MM.1S (cell line): ENCODE measurements around the gene WDR70.

Source experiments
- DNase-seq: peaks from one replicate; pipeline ENCODE4 v3.0.0-alpha.2; 2015
- H2AFZ ChIP-seq: fragments of 300-600 bp; sonication (generic); 2 replicates; pipeline ENCODE4 v1.6.0; 2016; ENCODE audit warnings: antibody characterized with exemption, low read length
- H3F3A ChIP-seq: fragments of 300-600 bp; sonication (generic); 2 replicates; pipeline ENCODE4 v1.6.1; 2016; ENCODE audit warnings: mild to moderate bottlenecking, antibody characterized with exemption, low read length, moderate library complexity, mixed read lengths; ENCODE audit not compliant: insufficient read depth
- H3K27ac ChIP-seq: fragments of 300-600 bp; sonication (generic); 2 replicates; pipeline ENCODE4 v1.5.1; 2016; ENCODE audit warnings: mild to moderate bottlenecking, low read length
- H3K27me3 ChIP-seq: fragments of 300-600 bp; sonication (generic); replicated peaks from 2 replicates; pipeline ENCODE4 v1.6.0; 2016; ENCODE audit warnings: low read length; ENCODE audit not compliant: insufficient read depth
- H3K36me3 ChIP-seq: fragments of 300-600 bp; sonication (generic); replicated peaks from 2 replicates; pipeline ENCODE4 v1.6.1; 2016; ENCODE audit warnings: mild to moderate bottlenecking, low read length, mixed read lengths; ENCODE audit not compliant: insufficient read depth
- H3K4me1 ChIP-seq: fragments of 300-600 bp; sonication (generic); 2 replicates; pipeline ENCODE4 v1.6.1; 2016; ENCODE audit warnings: low read length, mixed read lengths
- H3K4me2 ChIP-seq: fragments of 300-600 bp; sonication (generic); 2 replicates; pipeline ENCODE4 v1.6.0; 2016; ENCODE audit warnings: low read depth, low read length
- H3K4me3 ChIP-seq: fragments of 300-600 bp; sonication (generic); 2 replicates; pipeline ENCODE4 v1.5.1; 2016; ENCODE audit warnings: low read length, mixed read lengths
- H3K79me2 ChIP-seq: fragments of 300-600 bp; sonication (generic); 2 replicates; pipeline ENCODE4 v1.6.1; 2016; ENCODE audit warnings: mixed run types, low read length, mixed read lengths
- H3K9ac ChIP-seq: fragments of 300-600 bp; sonication (generic); 2 replicates; pipeline ENCODE4 v1.6.1; 2016; ENCODE audit warnings: low read length, mixed read lengths
- H3K9me2 ChIP-seq: fragments of 300-600 bp; sonication (generic); replicated peaks from 2 replicates; pipeline ENCODE4 v1.6.1; 2016; ENCODE audit warnings: mild to moderate bottlenecking, low read length, mixed read lengths; ENCODE audit not compliant: insufficient read depth
- H3K9me3 ChIP-seq: fragments of 300-600 bp; sonication (generic); replicated peaks from 2 replicates; pipeline ENCODE4 v1.6.1; 2016; ENCODE audit warnings: mild to moderate bottlenecking, low read length, mixed read lengths; ENCODE audit not compliant: insufficient read depth
- H4K20me1 ChIP-seq: fragments of 300-600 bp; sonication (generic); 2 replicates; pipeline ENCODE4 v1.6.1; 2016; ENCODE audit warnings: mild to moderate bottlenecking, low read length, moderate library complexity, mixed read lengths; ENCODE audit not compliant: insufficient read depth
- CTCF ChIP-seq: fragments of 300-600 bp; sonication (generic); IDR thresholded peaks from 2 replicates; pipeline ENCODE4 v1.5.1; 2016; ENCODE audit warnings: antibody characterized with exemption, low read length, mixed read lengths
- EZH2 ChIP-seq: fragments of 300-600 bp; sonication (generic); optimal IDR thresholded peaks from 2 replicates; pipeline ENCODE3; 2017; ENCODE audit warnings: low read depth, mild to moderate bottlenecking, antibody characterized with exemption, low read length, mixed read lengths
- EZH2phosphoT487 ChIP-seq: fragments of 300-600 bp; sonication (generic); IDR thresholded peaks from 2 replicates; pipeline ENCODE4 v1.6.1; 2018; ENCODE audit warnings: antibody characterized with exemption, low read length

WDR70 gene

GRCh38 chr5:37532976-37533740, 154.0 kb downstream of the WDR70 start:
- TF ChIP-seq CTCF = no peak
- TF ChIP-seq EZH2 = no peak
- TF ChIP-seq EZH2phosphoT487 = no peak
- Histone ChIP-seq H3F3A (no peaks in the 10 kb centered on the region), H3K4me3 (no peak overlapping the region), H3K9me2 (no peaks in the 10 kb centered on the region), H3K4me2 (no peak overlapping the region), H3K9ac (no peak overlapping the region), H3K9me3 (no peaks in the 10 kb centered on the region), H3K79me2 (no peaks in the 10 kb centered on the region; the same call in 1 of the 2 replicates), H3K36me3 (no peaks in the 10 kb centered on the region), H3K27me3 (no peaks in the 10 kb centered on the region), H2AFZ (no peak overlapping the region), H3K4me1 (no peaks in the 10 kb centered on the region), H3K27ac (no peak overlapping the region), H4K20me1 (no peaks in the 10 kb centered on the region)
- DNase-seq = no peak

GRCh38 chr5:37533851-37534250, 154.7 kb downstream of the WDR70 start:
- Histone ChIP-seq H3K36me3 (no peaks in the 10 kb centered on the region), H3F3A (no peaks in the 10 kb centered on the region), H3K79me2 (no peaks in the 10 kb centered on the region; the same call in 1 of the 2 replicates), H3K9me3 (no peaks in the 10 kb centered on the region), H3K9ac (no peak overlapping the region), H3K27me3 (no peaks in the 10 kb centered on the region), H4K20me1 (no peaks in the 10 kb centered on the region), H3K4me1 (no peaks in the 10 kb centered on the region), H2AFZ (no peak overlapping the region), H3K27ac (no peak overlapping the region), H3K4me3 (no peak overlapping the region), H3K4me2 (no peak overlapping the region), H3K9me2 (no peaks in the 10 kb centered on the region)
- no peak for DNase-seq
- TF ChIP-seq CTCF (no peak), EZH2 (no peak), EZH2phosphoT487 (no peak)

GRCh38 chr5:37539459-37539858, 160.3 kb downstream of the WDR70 start:
- H3F3A ChIP-seq = no peaks in the 10 kb centered on the region
- no peak overlapping the region for H3K4me2 ChIP-seq
- no peaks in the 10 kb centered on the region for H3K4me1 ChIP-seq
- no peaks in the 10 kb centered on the region for H3K27me3 ChIP-seq
- no peaks in the 10 kb centered on the region for H3K36me3 ChIP-seq
- H4K20me1 ChIP-seq = no peaks in the 10 kb centered on the region
- no peaks in the 10 kb centered on the region for H3K9me2 ChIP-seq
- DNase-seq = no peak
- H3K4me3 ChIP-seq = no peak overlapping the region
- H3K9ac ChIP-seq = no peak overlapping the region
- no peaks in the 10 kb centered on the region for H3K9me3 ChIP-seq
- H3K27ac ChIP-seq = no peak overlapping the region
- no peaks in the 10 kb centered on the region for H3K79me2 ChIP-seq
- TF ChIP-seq EZH2 = no peak
- no peak for TF ChIP-seq EZH2phosphoT487
- TF ChIP-seq CTCF = no peak
- no peak overlapping the region for H2AFZ ChIP-seq
